CD4-positive, CD25-positive, alpha-beta regulatory T cell (primary cell): ENCODE measurements around the gene UBE2E2. TPM values are rescaled to one million over a fixed set of nuclear protein-coding genes. Genes with fewer than 3 reads are reported as not detected.
"Not testable (repeated sequence)": the region's sequence is repeated elsewhere in the genome, so short reads cannot be mapped to it uniquely, and the experiment has no call there.

Source experiments
- ATAC-seq, 2 donors: fragments of 150-1000 bp; cut with Tn5 transposase; one replicate each; pipeline ENCODE4 v1.10.0; 2021; ENCODE audit warnings: low read depth in 2 of 2, moderate number of reproducible peaks in 2 of 2, moderate library complexity in 1 of 2
- DNase-seq, 3 donors: peaks; one replicate each; pipeline versions ENCODE4 v3.0.0 to v3.0.0-alpha.2; 2012 to 2022; ENCODE audit warnings: mixed read lengths in 1 of 3
- H3K27ac ChIP-seq: one replicate; pipeline ENCODE4 v1.7.0; 2013; ENCODE audit warnings: mild to moderate bottlenecking, low read length; ENCODE audit not compliant: insufficient read depth, poor library complexity, severe bottlenecking
- H3K27me3 ChIP-seq: one replicate; pipeline ENCODE4 v1.7.0; 2013; ENCODE audit warnings: low read length; ENCODE audit not compliant: control insufficient read depth, insufficient read depth
- H3K36me3 ChIP-seq: one replicate; pipeline ENCODE4 v1.7.0; 2013; ENCODE audit warnings: mild to moderate bottlenecking, low read length, moderate library complexity; ENCODE audit not compliant: control insufficient read depth, insufficient read depth
- H3K4me1 ChIP-seq: 2 replicates; pipeline ENCODE4 v1.7.0; 2013; ENCODE audit warnings: mild to moderate bottlenecking, low read length; ENCODE audit not compliant: insufficient read depth, control insufficient read depth, poor library complexity, severe bottlenecking
- H3K4me3 ChIP-seq: one replicate; pipeline ENCODE4 v1.7.0; 2013; ENCODE audit warnings: low read depth, mild to moderate bottlenecking, low read length, moderate library complexity
- H3K9me3 ChIP-seq, 2 experiments: 1 replicate in 1 of 2; 2 replicates in 1 of 2; pipeline ENCODE4 v1.7.0; 2013; ENCODE audit warnings: low read length in 2 of 2, mild to moderate bottlenecking in 1 of 2, moderate library complexity in 1 of 2; ENCODE audit not compliant: control insufficient read depth in 2 of 2
- H3K27ac Mint-ChIP-seq, 3 donors: one replicate each; pipeline ENCODE4 v1.8.0; 2020 to 2022; ENCODE audit warnings: mild to moderate bottlenecking in 3 of 3, mixed read lengths in 3 of 3, moderate library complexity in 2 of 3
- H3K27me3 Mint-ChIP-seq: one replicate; pipeline ENCODE4 v1.8.0; 2022; ENCODE audit warnings: mild to moderate bottlenecking, mixed read lengths
- H3K36me3 Mint-ChIP-seq: one replicate; pipeline ENCODE4 v1.8.0; 2020; ENCODE audit warnings: mixed read lengths
- H3K4me1 Mint-ChIP-seq, 4 donors: one replicate each; pipeline ENCODE4 v1.8.0; 2020 to 2022; ENCODE audit warnings: mixed read lengths in 4 of 4, mild to moderate bottlenecking in 1 of 4
- H3K4me3 Mint-ChIP-seq, 4 donors: one replicate each; pipeline ENCODE4 v1.8.0; 2020 to 2022; ENCODE audit warnings: mild to moderate bottlenecking in 4 of 4, mixed read lengths in 4 of 4, moderate library complexity in 3 of 4
- H3K9me3 Mint-ChIP-seq, 7 donors: one replicate each; pipeline ENCODE4 v1.8.0; 2020 to 2022; ENCODE audit warnings: mixed read lengths in 7 of 7, mild to moderate bottlenecking in 3 of 7, moderate library complexity in 2 of 7
- polyA plus RNA-seq, 4 donors: library from polyadenylated mRNA; unstranded; fragments of 300-500 nt; fragmentation: Illumina TruSeq; gene quantifications; one replicate each; pipeline ENCODE4 v1.2.3, GENCODE V29; 2021
- total RNA-seq: library from RNA; stranded (reverse); gene quantifications from one replicate; pipeline ENCODE4 v1.2.3, GENCODE V29; 2022

UBE2E2 gene
- total and polyA plus RNA-seq, 5 donors from 2014 or later, result 0.81 to 9.6 (median 1.8) TPM

- Mint-ChIP-seq H3K4me1 (no peaks in the 10 kb centered on the region), H3K36me3 (no peaks in the 10 kb centered on the region), H3K4me3 (no peak overlapping the region), H3K27me3 (no peaks in the 10 kb centered on the region), H3K9me3 (peaks cover 0 to 5% (median 4%) of the 10 kb centered on the region in 7 donors), H3K27ac (no peak overlapping the region)
- DNase-seq (no peak), ATAC-seq (no peak)
- Histone ChIP-seq H3K27ac (no peak overlapping the region), H3K4me1 (no peaks in the 10 kb centered on the region), H3K4me3 (no peak overlapping the region), H3K9me3 (no peaks in the 10 kb centered on the region), H3K36me3 (no peaks in the 10 kb centered on the region), H3K27me3 (no peaks in the 10 kb centered on the region)
Observed at GRCh38 chr3:23175341-23176083, 27.6 kb upstream of the UBE2E2 start.

DNA sequence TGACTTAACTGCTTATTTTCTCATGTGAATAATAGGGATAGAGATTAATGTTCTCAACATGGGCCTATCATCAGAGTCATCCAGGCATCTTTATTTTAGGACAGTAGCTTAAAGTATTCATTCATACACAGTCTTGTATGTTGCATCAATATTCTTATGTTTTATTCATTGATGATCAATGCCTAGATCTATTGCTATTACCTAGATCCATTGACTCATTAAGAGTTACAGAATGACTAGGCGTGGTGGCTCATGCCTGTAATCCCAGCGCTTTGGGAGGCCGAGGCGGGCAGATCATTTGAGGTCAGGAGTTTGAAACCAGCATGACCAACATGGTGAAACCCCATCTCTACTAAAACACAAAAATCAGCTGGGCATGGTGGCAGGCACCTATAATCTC, 26.3 kb upstream of the UBE2E2 start:
- H3K36me3 Mint-ChIP-seq, H3K27ac Mint-ChIP-seq, H3K27ac ChIP-seq, H3K36me3 ChIP-seq, H3K4me3 Mint-ChIP-seq, DNase-seq, H3K27me3 Mint-ChIP-seq, H3K4me1 ChIP-seq, ATAC-seq, H3K4me3 ChIP-seq, H3K9me3 ChIP-seq, H3K4me1 Mint-ChIP-seq, H3K27me3 ChIP-seq, H3K9me3 Mint-ChIP-seq: not testable (repeated sequence)

DNA sequence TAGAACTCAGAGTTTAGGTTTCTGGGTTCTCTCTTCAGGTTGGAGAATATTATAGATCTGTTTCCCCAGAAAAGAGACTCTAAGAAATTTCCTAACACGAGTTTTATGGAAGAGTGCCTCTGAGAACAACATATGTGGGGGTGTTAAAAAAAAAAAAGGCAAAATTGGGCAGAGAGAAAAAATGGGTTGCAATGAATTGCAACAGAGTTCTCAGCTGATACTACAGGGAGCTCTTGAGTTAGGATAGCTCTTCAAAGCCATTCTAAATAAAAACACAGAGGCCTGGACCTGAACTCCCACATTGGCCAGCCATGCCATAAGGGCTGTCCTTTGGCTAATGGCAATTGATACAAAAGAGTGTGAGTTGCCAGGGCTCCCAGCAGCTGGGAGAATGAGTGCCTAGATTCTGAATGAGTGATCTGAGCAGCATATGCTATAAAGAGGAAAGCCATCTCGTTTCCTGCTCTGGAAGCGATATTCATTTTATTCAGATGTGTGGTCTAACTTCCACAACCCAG, 20.1 kb upstream of the UBE2E2 start:
- Histone ChIP-seq H3K9me3 (no peaks in the 10 kb centered on the region), H3K27ac (no peak overlapping the region), H3K4me3 (no peak overlapping the region), H3K36me3 (no peaks in the 10 kb centered on the region), H3K4me1 (no peaks in the 10 kb centered on the region), H3K27me3 (no peaks in the 10 kb centered on the region)
- DNase-seq (no peak), ATAC-seq (no peak)
- peaks cover 4% of the 10 kb centered on the region for H3K27me3 Mint-ChIP-seq
- peaks cover 0 to 3% (median 0%) of the 10 kb centered on the region in 7 donors for H3K9me3 Mint-ChIP-seq
- no peak overlapping the region for H3K27ac Mint-ChIP-seq
- no peak overlapping the region for H3K4me3 Mint-ChIP-seq
- H3K4me1 Mint-ChIP-seq, result no peaks in the 10 kb centered on the region
- H3K36me3 Mint-ChIP-seq, result no peaks in the 10 kb centered on the region

DNA sequence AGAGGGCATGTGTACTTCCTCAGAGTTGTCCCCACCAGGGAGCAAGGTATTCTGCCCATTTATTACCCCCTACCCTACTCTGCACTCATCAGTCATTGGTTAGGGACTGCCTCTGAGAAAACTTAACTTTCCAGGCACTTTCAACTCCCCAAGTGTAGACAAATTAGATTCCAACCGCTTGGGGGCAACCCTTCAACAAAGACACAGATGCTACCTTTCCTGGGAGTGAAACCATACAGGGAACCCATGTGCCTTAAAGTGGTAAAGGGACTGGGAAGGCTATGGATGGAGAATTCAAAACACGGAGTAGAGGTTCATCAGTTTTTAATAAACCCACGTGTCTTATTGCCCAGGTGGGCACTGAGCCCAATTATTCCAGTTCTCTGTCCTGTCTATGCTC, 19.4 kb upstream of the UBE2E2 start:
- H3K27me3 Mint-ChIP-seq, result peaks cover 4% of the 10 kb centered on the region
- H3K27me3 ChIP-seq, result no peaks in the 10 kb centered on the region
- H3K9me3 ChIP-seq, result no peaks in the 10 kb centered on the region
- H3K4me1 ChIP-seq, result no peaks in the 10 kb centered on the region
- H3K4me3 ChIP-seq, result no peak overlapping the region
- ATAC-seq, result no peak
- no peak overlapping the region for H3K4me3 Mint-ChIP-seq
- no peaks in the 10 kb centered on the region for H3K36me3 Mint-ChIP-seq
- DNase-seq, result no peak
- no peaks in the 10 kb centered on the region for H3K4me1 Mint-ChIP-seq
- H3K27ac Mint-ChIP-seq, result no peak overlapping the region
- peaks cover 0 to 3% (median 0%) of the 10 kb centered on the region in 7 donors for H3K9me3 Mint-ChIP-seq
- no peak overlapping the region for H3K27ac ChIP-seq
- no peaks in the 10 kb centered on the region for H3K36me3 ChIP-seq

DNA sequence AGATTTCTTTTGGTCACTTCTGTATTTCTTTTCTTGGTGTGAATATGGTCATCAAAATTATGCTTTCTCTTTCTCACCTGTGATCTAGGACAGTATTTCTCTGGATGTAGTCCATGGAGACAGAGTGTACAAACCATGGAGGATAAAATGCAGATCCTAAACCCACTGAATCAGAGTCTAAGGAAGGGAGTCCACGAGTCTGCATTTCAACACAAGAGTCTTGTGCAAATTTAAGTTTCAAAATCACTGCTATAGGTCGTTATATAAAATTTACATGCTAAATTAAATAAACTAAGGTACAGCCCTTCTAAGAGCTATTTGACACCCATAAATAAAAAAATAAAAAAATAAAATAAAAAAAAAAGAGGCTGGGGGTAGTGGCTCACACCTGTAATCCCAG, 17.3 kb upstream of the UBE2E2 start:
- Histone ChIP-seq H3K9me3 (no peaks in the 10 kb centered on the region), H3K4me3 (no peak overlapping the region), H3K4me1 (no peaks in the 10 kb centered on the region), H3K27me3 (no peaks in the 10 kb centered on the region), H3K27ac (no peak overlapping the region), H3K36me3 (no peaks in the 10 kb centered on the region)
- no peak overlapping the region for H3K27ac Mint-ChIP-seq
- H3K36me3 Mint-ChIP-seq, result no peaks in the 10 kb centered on the region
- no peak for DNase-seq
- peaks cover 0 to 3% (median 0%) of the 10 kb centered on the region in 7 donors for H3K9me3 Mint-ChIP-seq
- ATAC-seq, result no peak
- H3K27me3 Mint-ChIP-seq, result peaks cover 4% of the 10 kb centered on the region
- H3K4me3 Mint-ChIP-seq, result no peak overlapping the region
- no peaks in the 10 kb centered on the region for H3K4me1 Mint-ChIP-seq

DNA sequence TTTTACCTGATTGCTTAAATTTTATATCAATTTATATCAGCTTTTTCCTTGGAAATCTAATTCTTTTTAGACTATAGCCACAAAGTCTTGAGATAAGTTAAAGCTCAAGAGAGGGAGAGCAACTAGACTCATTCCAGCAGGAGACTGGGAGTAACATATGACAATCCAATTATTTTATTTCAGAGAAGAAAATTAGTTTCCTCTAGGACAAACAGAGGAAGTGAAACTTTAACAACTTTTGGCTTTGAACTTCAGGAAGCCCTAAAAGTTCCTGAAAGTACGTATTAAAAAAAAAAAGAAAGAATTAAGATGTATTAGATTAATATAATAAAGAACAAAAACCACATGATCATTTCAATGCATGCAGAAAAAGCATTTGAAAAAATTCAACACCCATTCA, 13.9 kb upstream of the UBE2E2 start:
- H3K4me1 Mint-ChIP-seq, result no peaks in the 10 kb centered on the region
- no peaks in the 10 kb centered on the region for H3K27me3 ChIP-seq
- no peak overlapping the region for H3K27ac ChIP-seq
- H3K4me3 ChIP-seq, result no peak overlapping the region
- H3K27me3 Mint-ChIP-seq, result peaks cover 4% of the 10 kb centered on the region
- ATAC-seq (no peak), DNase-seq (no peak)
- H3K27ac Mint-ChIP-seq, result no peak overlapping the region
- H3K36me3 ChIP-seq, result no peaks in the 10 kb centered on the region
- no peak overlapping the region for H3K4me3 Mint-ChIP-seq
- no peaks in the 10 kb centered on the region for H3K4me1 ChIP-seq
- peaks cover 0 to 3% (median 0%) of the 10 kb centered on the region in 7 donors for H3K9me3 Mint-ChIP-seq
- H3K36me3 Mint-ChIP-seq, result no peaks in the 10 kb centered on the region
- no peaks in the 10 kb centered on the region for H3K9me3 ChIP-seq

DNA sequence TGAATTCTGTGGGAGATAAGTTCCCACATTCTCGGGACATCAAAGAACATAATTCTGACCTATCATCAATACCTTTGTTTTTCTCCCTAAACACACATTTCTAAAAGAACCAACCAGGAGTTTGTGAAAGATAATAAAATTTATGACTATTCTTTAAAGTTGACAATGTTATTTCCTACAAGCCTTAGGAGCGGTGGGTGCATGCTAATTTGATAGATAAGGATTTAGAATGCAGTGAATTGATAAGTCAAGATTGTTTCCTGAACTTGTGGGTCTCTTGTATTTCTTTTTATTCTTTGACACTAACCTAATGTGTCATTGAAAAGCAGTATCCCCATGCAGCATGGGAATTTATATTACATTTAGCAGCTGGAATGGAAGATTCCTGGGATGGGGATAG, 10.3 kb upstream of the UBE2E2 start:
- Mint-ChIP-seq H3K9me3 (no peaks in the 10 kb centered on the region), H3K27me3 (no peaks in the 10 kb centered on the region), H3K27ac (no peak overlapping the region), H3K4me3 (no peak overlapping the region), H3K36me3 (no peaks in the 10 kb centered on the region), H3K4me1 (peaks cover 0 to 2% (median 0%) of the 10 kb centered on the region in 4 donors)
- Histone ChIP-seq H3K27me3 (no peaks in the 10 kb centered on the region), H3K36me3 (no peaks in the 10 kb centered on the region), H3K4me1 (no peaks in the 10 kb centered on the region), H3K9me3 (no peaks in the 10 kb centered on the region), H3K27ac (no peak overlapping the region), H3K4me3 (no peak overlapping the region)
- DNase-seq (no peak), ATAC-seq (no peak)

DNA sequence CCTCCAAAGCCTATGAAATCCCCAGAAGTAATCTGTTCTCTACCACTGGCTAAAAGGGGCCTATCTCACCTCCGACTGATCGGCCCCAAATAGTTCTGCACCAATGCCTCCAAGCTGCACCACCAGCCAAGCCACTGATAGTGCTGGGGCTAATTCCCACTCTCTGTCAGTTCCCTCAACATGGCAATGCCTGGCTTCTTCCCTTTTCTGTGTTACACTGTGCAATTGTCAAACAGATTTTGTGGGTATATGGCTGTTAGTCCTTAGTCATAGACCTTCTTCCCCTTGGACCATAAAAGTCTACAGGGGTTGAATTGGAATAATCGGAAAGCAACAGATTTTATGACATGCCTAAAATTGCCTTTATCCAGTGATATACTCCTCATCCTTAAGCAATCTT, 9.3 kb upstream of the UBE2E2 start:
- H3K27me3 ChIP-seq, result no peaks in the 10 kb centered on the region
- DNase-seq (no peak), ATAC-seq (no peak)
- no peak overlapping the region for H3K4me3 ChIP-seq
- Mint-ChIP-seq H3K27me3 (no peaks in the 10 kb centered on the region), H3K4me1 (peaks cover 0 to 2% (median 0%) of the 10 kb centered on the region in 4 donors), H3K36me3 (no peaks in the 10 kb centered on the region), H3K9me3 (no peaks in the 10 kb centered on the region), H3K27ac (no peak overlapping the region), H3K4me3 (no peak overlapping the region)
- H3K9me3 ChIP-seq, result no peaks in the 10 kb centered on the region
- no peak overlapping the region for H3K27ac ChIP-seq
- H3K4me1 ChIP-seq, result no peaks in the 10 kb centered on the region
- H3K36me3 ChIP-seq, result no peaks in the 10 kb centered on the region
